Endothelial cell of umbilical vein (primary cell): ENCODE results near the gene PRM1.

Source experiments
- FOS ChIP-seq: IDR thresholded peaks from 2 replicates; pipeline ENCODE4 v1.6.1; 2011; ENCODE audit warnings: mild to moderate bottlenecking, low read length, moderate library complexity, borderline replicate concordance; ENCODE audit not compliant: insufficient read depth
- GATA2 ChIP-seq: IDR thresholded peaks from 2 replicates; pipeline ENCODE4 v1.7.0; 2011; ENCODE audit warnings: low read depth, mild to moderate bottlenecking, moderate library complexity, mixed read lengths, low read length; ENCODE audit not compliant: insufficient read length, insufficient read depth
- POLR2A ChIP-seq: IDR thresholded peaks from 2 replicates; pipeline ENCODE4 v1.6.1; 2012; ENCODE audit warnings: low read depth, mild to moderate bottlenecking, control low read depth, low read length
- POLR2AphosphoS5 ChIP-seq: IDR thresholded peaks from 2 replicates; pipeline ENCODE4 v1.6.1; 2012; ENCODE audit warnings: low read depth, mild to moderate bottlenecking, control low read depth, low read length, moderate library complexity; ENCODE audit not compliant: insufficient read depth
- TF ChIP-seq, protein P1 (sequence below), 2 donors: IDR thresholded peaks; 1 replicate in 1 of 2; 2 replicates in 1 of 2; pipeline ENCODE4 v1.5.1; 2011; ENCODE audit warnings: low read length in 2 of 2, mild to moderate bottlenecking in 2 of 2, moderate library complexity in 2 of 2, control low read depth in 1 of 2, inconsistent platforms in 1 of 2, low read depth in 1 of 2; ENCODE audit not compliant: insufficient read depth in 1 of 2; ENCODE audit errors: extremely low read depth in 1 of 2

DNA sequence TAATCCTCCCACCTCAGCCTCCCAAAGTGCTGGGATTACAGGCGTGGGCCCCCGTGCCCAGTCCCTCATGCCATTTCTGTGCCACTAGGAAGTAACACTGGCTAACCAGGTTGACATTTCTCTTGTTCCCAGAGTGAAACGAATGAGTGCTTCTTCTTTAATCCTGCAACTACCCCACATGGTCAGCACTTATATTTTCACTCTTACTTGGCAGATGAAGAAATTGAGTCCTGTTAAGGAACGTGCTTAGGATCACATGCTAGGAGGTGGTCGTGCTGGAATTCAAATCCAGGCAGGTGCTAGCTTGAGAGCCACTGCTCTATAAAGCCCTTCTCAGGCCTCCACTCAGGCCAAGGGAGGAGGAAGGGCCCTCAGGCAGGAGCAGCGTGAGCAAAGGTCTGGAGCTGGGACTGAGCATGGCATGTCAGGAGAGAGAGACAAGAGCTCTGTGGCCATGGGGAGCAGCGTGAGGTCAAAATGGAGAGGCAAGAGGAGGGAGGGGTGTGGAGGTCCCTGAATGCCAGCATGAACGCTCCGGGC lies 45.7 kb upstream of the PRM1 start:
- TF ChIP-seq, protein P1, sequence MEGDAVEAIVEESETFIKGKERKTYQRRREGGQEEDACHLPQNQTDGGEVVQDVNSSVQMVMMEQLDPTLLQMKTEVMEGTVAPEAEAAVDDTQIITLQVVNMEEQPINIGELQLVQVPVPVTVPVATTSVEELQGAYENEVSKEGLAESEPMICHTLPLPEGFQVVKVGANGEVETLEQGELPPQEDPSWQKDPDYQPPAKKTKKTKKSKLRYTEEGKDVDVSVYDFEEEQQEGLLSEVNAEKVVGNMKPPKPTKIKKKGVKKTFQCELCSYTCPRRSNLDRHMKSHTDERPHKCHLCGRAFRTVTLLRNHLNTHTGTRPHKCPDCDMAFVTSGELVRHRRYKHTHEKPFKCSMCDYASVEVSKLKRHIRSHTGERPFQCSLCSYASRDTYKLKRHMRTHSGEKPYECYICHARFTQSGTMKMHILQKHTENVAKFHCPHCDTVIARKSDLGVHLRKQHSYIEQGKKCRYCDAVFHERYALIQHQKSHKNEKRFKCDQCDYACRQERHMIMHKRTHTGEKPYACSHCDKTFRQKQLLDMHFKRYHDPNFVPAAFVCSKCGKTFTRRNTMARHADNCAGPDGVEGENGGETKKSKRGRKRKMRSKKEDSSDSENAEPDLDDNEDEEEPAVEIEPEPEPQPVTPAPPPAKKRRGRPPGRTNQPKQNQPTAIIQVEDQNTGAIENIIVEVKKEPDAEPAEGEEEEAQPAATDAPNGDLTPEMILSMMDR (IDR thresholded peaks at IDR 0.05; ENCODE audit: extremely low read depth in 1 of 2, insufficient read depth in 1 of 2, low read depth in 1 of 2, low read length in 2 of 2) = no peak
- no peak for TF ChIP-seq GATA2
- no peak for TF ChIP-seq POLR2AphosphoS5
- no peak for TF ChIP-seq POLR2A
- TF ChIP-seq FOS = no peak
